ENCODE data around the gene FRK. TPM values are rescaled to one million over a fixed set of nuclear protein-coding genes. Genes with fewer than 3 reads are reported as not detected.

The FRK gene
- total and polyA plus RNA-seq, 8 donors = 3.1 to 16.1 (median 4.5) TPM

- no peaks in the 10 kb centered on the region for H3K4me1 ChIP-seq
- H3K27me3 ChIP-seq = no peaks in the 10 kb centered on the region
- intact Hi-C loops (cut with DNase I) = no loop called here
- no peak overlapping the region for H3K4me3 ChIP-seq
- no peaks in the 10 kb centered on the region for H3K9me3 ChIP-seq
- no peak overlapping the region for H3K27ac ChIP-seq
- DNase-seq (no peak), ATAC-seq (no peak)
- TF ChIP-seq CTCF (IDR thresholded peaks at IDR 0.05) = no peak
- no peaks in the 10 kb centered on the region for H3K36me3 ChIP-seq
These were observed 5.2 kb downstream of the FRK start for GRCh38 chr6:116055513-116055912.

GRCh38 chr6:116051244-116051643 is 9.4 kb downstream of the FRK start:
- intact Hi-C loops (cut with DNase I) = no loop called here

GRCh38 chr6:116050737-116051136 is 10.0 kb downstream of the FRK start:
- no peak for TF ChIP-seq CTCF (IDR thresholded peaks at IDR 0.05)
- intact Hi-C loops (cut with DNase I) = no loop called here
- DNase-seq = no peak

More at GRCh38 chr6:116051244-116051643, 9.4 kb downstream of the FRK start:
- no peaks in the 10 kb centered on the region for H3K36me3 ChIP-seq
- no peak for DNase-seq
- ATAC-seq = no peak
- H3K4me3 ChIP-seq = no peak overlapping the region
- H3K27ac ChIP-seq = no peak overlapping the region
- H3K27me3 ChIP-seq = no peaks in the 10 kb centered on the region
- TF ChIP-seq CTCF (IDR thresholded peaks at IDR 0.05) = no peak
- H3K9me3 ChIP-seq = peaks cover 0 to under 1% of the 10 kb centered on the region in 2 donors
- no peaks in the 10 kb centered on the region for H3K4me1 ChIP-seq

GRCh38 chr6:116049321-116049720 is 11.4 kb downstream of the FRK start:
- Histone ChIP-seq H3K27me3 (no peaks in the 10 kb centered on the region), H3K36me3 (no peaks in the 10 kb centered on the region), H3K4me3 (no peak overlapping the region), H3K4me1 (no peaks in the 10 kb centered on the region), H3K9me3 (peaks cover 0 to 3% of the 10 kb centered on the region in 2 donors), H3K27ac (no peak overlapping the region)
- intact Hi-C loops (cut with DNase I) = no loop called here
- TF ChIP-seq CTCF (IDR thresholded peaks at IDR 0.05) = no peak
- ATAC-seq (no peak), DNase-seq (no peak)

More at GRCh38 chr6:116050737-116051136, 10.0 kb downstream of the FRK start:
- Histone ChIP-seq H3K27ac (no peak overlapping the region), H3K36me3 (no peaks in the 10 kb centered on the region), H3K27me3 (no peaks in the 10 kb centered on the region), H3K9me3 (peaks cover 0 to 3% of the 10 kb centered on the region in 2 donors), H3K4me1 (no peaks in the 10 kb centered on the region), H3K4me3 (no peak overlapping the region)
- no peak for ATAC-seq

- Histone ChIP-seq H3K27me3 (no peaks in the 10 kb centered on the region), H3K9me3 (peaks cover 0 to 3% of the 10 kb centered on the region in 2 donors), H3K36me3 (no peaks in the 10 kb centered on the region), H3K4me1 (no peaks in the 10 kb centered on the region), H3K4me3 (no peak overlapping the region), H3K27ac (no peak overlapping the region)
- peak; percentile 21 for ATAC-seq
- no peak for TF ChIP-seq CTCF (IDR thresholded peaks at IDR 0.05)
- intact Hi-C loops (cut with DNase I) = no loop called here
- DNase-seq = no peak
These were observed 13.3 kb downstream of the FRK start for GRCh38 chr6:116047173-116047933.

Data from left lung (tissue), 10 donors.